Lower leg skin (tissue), 3 donors: Measurements from ENCODE around the gene FAM193A.

ENCODE experiments used
- POLR2A ChIP-seq, 2 donors: fragments of 450-650 bp; IDR thresholded peaks; one replicate each; pipeline ENCODE4 v1.6.1; 2016 to 2017; ENCODE audit warnings: antibody characterized with exemption in 2 of 2, mild to moderate bottlenecking in 1 of 2, moderate library complexity in 1 of 2
- TF ChIP-seq, protein P1 (sequence below), 3 donors: fragments of 450-650 bp; IDR thresholded peaks; one replicate each; pipeline ENCODE4 v1.5.1; 2016; ENCODE audit warnings: antibody characterized with exemption in 3 of 3, mild to moderate bottlenecking in 3 of 3, moderate library complexity in 2 of 3

DNA sequence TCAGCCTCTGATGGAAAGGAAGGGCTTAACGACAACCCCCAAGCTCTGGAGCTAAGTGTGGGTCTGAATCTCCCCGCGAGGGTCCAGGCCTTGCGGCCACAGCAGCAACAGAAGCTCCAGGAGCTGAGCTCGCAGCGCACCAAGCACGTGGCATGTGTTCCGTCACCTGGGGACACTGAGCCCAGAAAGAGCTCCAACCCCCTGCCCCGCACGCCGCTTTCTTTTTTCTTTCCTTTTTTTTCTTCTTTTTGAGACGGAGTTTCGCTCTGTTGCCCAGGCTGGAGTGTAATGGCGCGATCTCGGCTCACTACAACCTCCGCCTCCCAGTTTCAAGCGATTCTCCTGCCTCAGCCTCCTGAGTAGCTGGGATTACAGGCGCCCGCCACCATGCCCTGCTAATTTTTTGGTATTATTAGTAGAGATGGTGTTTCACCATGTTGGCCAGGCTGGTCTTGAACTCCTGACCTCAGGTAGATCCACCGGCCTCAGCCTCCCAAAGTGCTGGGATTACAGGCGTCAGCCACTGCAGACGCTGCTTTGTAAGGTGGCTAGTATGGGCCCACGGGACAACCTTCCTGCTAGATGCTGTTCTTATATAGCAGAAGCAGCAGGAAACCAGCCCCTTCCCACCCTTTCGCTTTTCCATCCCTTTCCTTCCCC lies 220.4 kb downstream of the FAM193A start:
- TF ChIP-seq, protein P1, sequence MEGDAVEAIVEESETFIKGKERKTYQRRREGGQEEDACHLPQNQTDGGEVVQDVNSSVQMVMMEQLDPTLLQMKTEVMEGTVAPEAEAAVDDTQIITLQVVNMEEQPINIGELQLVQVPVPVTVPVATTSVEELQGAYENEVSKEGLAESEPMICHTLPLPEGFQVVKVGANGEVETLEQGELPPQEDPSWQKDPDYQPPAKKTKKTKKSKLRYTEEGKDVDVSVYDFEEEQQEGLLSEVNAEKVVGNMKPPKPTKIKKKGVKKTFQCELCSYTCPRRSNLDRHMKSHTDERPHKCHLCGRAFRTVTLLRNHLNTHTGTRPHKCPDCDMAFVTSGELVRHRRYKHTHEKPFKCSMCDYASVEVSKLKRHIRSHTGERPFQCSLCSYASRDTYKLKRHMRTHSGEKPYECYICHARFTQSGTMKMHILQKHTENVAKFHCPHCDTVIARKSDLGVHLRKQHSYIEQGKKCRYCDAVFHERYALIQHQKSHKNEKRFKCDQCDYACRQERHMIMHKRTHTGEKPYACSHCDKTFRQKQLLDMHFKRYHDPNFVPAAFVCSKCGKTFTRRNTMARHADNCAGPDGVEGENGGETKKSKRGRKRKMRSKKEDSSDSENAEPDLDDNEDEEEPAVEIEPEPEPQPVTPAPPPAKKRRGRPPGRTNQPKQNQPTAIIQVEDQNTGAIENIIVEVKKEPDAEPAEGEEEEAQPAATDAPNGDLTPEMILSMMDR (IDR thresholded peaks at IDR 0.05): no peak
- no peak for TF ChIP-seq POLR2A (IDR thresholded peaks at IDR 0.05)
